Astrocyte (in vitro differentiated cells and primary cell): ENCODE data around the gene CD53. TPM values are rescaled to one million over a fixed set of nuclear protein-coding genes. Genes with fewer than 3 reads are reported as not detected.

Source experiments
- DNase-seq: peaks from one replicate; pipeline ENCODE4 v3.0.0-alpha.2; 2010; ENCODE audit warnings: low read depth
- FAIRE-seq: peaks from 2 replicates; lab custom pipeline; 2011; peaks lifted over from hg19 to GRCh38; lab: Jason Lieb, UNC
- H2AFZ ChIP-seq: 2 replicates; pipeline ENCODE4 v1.6.0; 2012; ENCODE audit warnings: low read depth, low read length, inconsistent platforms
- H3K27ac ChIP-seq: 2 replicates; pipeline ENCODE4 v1.5.1; 2011; ENCODE audit warnings: low read depth, low read length, inconsistent platforms
- H3K27me3 ChIP-seq: 2 replicates; pipeline ENCODE4 v1.6.0; 2011; ENCODE audit warnings: low read length, inconsistent platforms; ENCODE audit not compliant: insufficient read depth
- H3K36me3 ChIP-seq: 2 replicates; pipeline ENCODE4 v1.5.1; 2011; ENCODE audit warnings: low read length, inconsistent platforms; ENCODE audit not compliant: insufficient read depth
- H3K4me1 ChIP-seq: 2 replicates; pipeline ENCODE4 v1.5.1; 2011; ENCODE audit warnings: low read length, inconsistent platforms; ENCODE audit not compliant: insufficient read depth
- H3K4me2 ChIP-seq: 2 replicates; pipeline ENCODE4 v1.6.0; 2012; ENCODE audit warnings: low read length, inconsistent platforms
- H3K4me3 ChIP-seq: 2 replicates; pipeline ENCODE4 v1.5.1; 2011; ENCODE audit warnings: low read depth, mild to moderate bottlenecking, low read length, inconsistent platforms; ENCODE audit not compliant: insufficient read depth
- H3K79me2 ChIP-seq: 2 replicates; pipeline ENCODE4 v1.6.0; 2012; ENCODE audit warnings: mild to moderate bottlenecking, low read length, inconsistent platforms; ENCODE audit not compliant: insufficient read depth
- H3K9ac ChIP-seq: 2 replicates; pipeline ENCODE4 v1.6.0; 2012; ENCODE audit warnings: mild to moderate bottlenecking, low read length, inconsistent platforms
- H3K9me3 ChIP-seq: 2 replicates; pipeline ENCODE4 v1.5.1; 2012; ENCODE audit warnings: low read depth, mild to moderate bottlenecking, low read length, inconsistent platforms; ENCODE audit not compliant: insufficient read depth
- H4K20me1 ChIP-seq: 2 replicates; pipeline ENCODE4 v1.6.0; 2012; ENCODE audit warnings: low read length, inconsistent platforms; ENCODE audit not compliant: insufficient read depth
- H3K27ac Mint-ChIP-seq: one replicate; pipeline ENCODE4 v1.8.0; 2021; ENCODE audit warnings: mild to moderate bottlenecking, mixed read lengths; ENCODE audit not compliant: unreplicated experiment
- H3K27me3 Mint-ChIP-seq: one replicate; pipeline ENCODE4 v1.8.0; 2021; ENCODE audit warnings: low read depth, mixed read lengths; ENCODE audit not compliant: unreplicated experiment
- H3K36me3 Mint-ChIP-seq: one replicate; pipeline ENCODE4 v1.8.0; 2021; ENCODE audit warnings: low read depth, mixed read lengths; ENCODE audit not compliant: unreplicated experiment
- H3K4me1 Mint-ChIP-seq: one replicate; pipeline ENCODE4 v1.8.0; 2021; ENCODE audit warnings: low read depth, mixed read lengths; ENCODE audit not compliant: unreplicated experiment
- H3K4me3 Mint-ChIP-seq: one replicate; pipeline ENCODE4 v1.8.0; 2021; ENCODE audit warnings: mild to moderate bottlenecking, moderate library complexity, mixed read lengths; ENCODE audit not compliant: unreplicated experiment
- H3K9me3 Mint-ChIP-seq: one replicate; pipeline ENCODE4 v1.8.0; 2021; ENCODE audit warnings: mild to moderate bottlenecking, mixed read lengths; ENCODE audit not compliant: unreplicated experiment
- EZH2 ChIP-seq: IDR thresholded peaks from 2 replicates; pipeline ENCODE4 v1.6.1; 2012; ENCODE audit warnings: mild to moderate bottlenecking, low read length, inconsistent platforms; ENCODE audit not compliant: insufficient read depth
- total RNA-seq: library from RNA; stranded (reverse); gene quantifications from 2 replicates; pipeline ENCODE4 v1.2.1, GENCODE V29; 2021
- TF ChIP-seq, protein P1 (sequence below): IDR thresholded peaks from 2 replicates; pipeline ENCODE4 v1.5.1; 2011; ENCODE audit warnings: low read depth, mild to moderate bottlenecking, inconsistent platforms, low read length, moderate library complexity; ENCODE audit not compliant: insufficient read depth

Gene CD53
- total RNA-seq, 1 donor from 2014 or later: not detected

DNA sequence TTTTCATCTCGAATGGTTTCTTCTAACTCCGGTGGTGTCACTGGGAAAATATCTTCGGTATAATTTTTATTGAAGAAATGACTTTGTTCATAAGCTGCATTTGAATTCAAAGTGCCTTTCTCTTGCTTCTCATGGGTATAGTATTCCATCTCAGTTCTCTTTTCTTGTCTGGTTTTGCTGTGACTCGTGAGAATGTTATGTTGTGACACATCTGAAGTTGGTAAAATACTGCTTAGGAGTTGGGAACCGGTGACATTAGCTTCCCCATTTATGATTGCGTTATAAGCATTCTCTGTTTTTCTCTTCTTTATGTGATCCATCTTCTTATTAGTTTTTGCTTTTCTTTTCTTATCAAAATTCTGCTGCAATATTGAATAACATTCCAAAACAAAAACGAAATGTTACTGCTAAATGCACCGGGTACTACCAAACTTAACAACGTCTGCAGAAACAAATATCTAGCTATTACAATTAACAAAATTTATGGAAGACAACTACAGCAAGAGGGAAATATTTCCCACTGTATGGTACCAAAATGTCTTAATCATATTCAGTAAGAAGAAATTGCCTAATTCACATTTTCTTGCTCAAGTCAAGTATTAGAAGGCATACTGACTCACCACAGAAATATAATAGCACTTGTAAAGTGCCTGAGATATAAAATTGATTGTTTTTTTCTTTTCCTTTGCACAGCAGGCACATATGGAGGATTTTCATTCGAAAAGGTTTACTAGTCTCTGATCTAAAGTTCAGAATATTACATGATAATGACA is 75.3 kb downstream of the CD53 start:
- Histone ChIP-seq H4K20me1 (peaks cover 4% of the 10 kb centered on the region), H3K9ac (no peak overlapping the region), H3K4me3 (no peak overlapping the region), H3K36me3 (peaks cover 22% of the 10 kb centered on the region), H3K4me2 (no peak overlapping the region), H3K79me2 (peaks cover 2% of the 10 kb centered on the region), H2AFZ (no peak overlapping the region), H3K27ac (no peak overlapping the region), H3K27me3 (no peaks in the 10 kb centered on the region), H3K4me1 (no peaks in the 10 kb centered on the region), H3K9me3 (no peaks in the 10 kb centered on the region)
- TF ChIP-seq EZH2: no peak
- TF ChIP-seq, protein P1, sequence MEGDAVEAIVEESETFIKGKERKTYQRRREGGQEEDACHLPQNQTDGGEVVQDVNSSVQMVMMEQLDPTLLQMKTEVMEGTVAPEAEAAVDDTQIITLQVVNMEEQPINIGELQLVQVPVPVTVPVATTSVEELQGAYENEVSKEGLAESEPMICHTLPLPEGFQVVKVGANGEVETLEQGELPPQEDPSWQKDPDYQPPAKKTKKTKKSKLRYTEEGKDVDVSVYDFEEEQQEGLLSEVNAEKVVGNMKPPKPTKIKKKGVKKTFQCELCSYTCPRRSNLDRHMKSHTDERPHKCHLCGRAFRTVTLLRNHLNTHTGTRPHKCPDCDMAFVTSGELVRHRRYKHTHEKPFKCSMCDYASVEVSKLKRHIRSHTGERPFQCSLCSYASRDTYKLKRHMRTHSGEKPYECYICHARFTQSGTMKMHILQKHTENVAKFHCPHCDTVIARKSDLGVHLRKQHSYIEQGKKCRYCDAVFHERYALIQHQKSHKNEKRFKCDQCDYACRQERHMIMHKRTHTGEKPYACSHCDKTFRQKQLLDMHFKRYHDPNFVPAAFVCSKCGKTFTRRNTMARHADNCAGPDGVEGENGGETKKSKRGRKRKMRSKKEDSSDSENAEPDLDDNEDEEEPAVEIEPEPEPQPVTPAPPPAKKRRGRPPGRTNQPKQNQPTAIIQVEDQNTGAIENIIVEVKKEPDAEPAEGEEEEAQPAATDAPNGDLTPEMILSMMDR: no peak
- H3K4me1 Mint-ChIP-seq: peaks cover 8% of the 10 kb centered on the region
- H3K27ac Mint-ChIP-seq: peak overlapping the region; percentile 62
- peaks cover 46% of the 10 kb centered on the region for H3K36me3 Mint-ChIP-seq
- DNase-seq: peak; percentile 30
- no peak overlapping the region for H3K4me3 Mint-ChIP-seq
- H3K27me3 Mint-ChIP-seq: no peaks in the 10 kb centered on the region
- H3K9me3 Mint-ChIP-seq: peaks cover 13% of the 10 kb centered on the region
- FAIRE-seq: no peak

Other genes with a start within 250 kb of the CD53 start
- 0.09 TPM in 1 of 2 replicates, not detected in the other for gene KCNA3, start 198.2 kb upstream of the CD53 start, total RNA-seq
- gene LRIF1, start 90.8 kb downstream of the CD53 start, total RNA-seq: 17.1 and 19.4 TPM in 2 replicates